Activated CD8-positive, alpha-beta memory T cell treated with anti-CD3 and anti-CD28 coated beads for 48 hours (primary cell): ENCODE results near the gene TOMM70.
"Not testable (repeated sequence)": the region's sequence is repeated elsewhere in the genome, so short reads cannot be mapped to it uniquely, and the experiment has no call there.

Experiments
- DNase-seq, 3 experiments: peaks; one replicate each; pipeline ENCODE4 v3.0.0-alpha.2; 2020; ENCODE audit warnings: low read depth in 2 of 3, low spot score in 2 of 3

TOMM70 gene

GRCh38 chr3:100366424-100366823 is 34.5 kb downstream of the TOMM70 start:
- no peak for DNase-seq

GRCh38 chr3:100364421-100364820 is 36.5 kb downstream of the TOMM70 start:
- DNase-seq: no peak

- no peak for DNase-seq
Measured at GRCh38 chr3:100361897-100362296, 39.0 kb downstream of the TOMM70 start.

- DNase-seq: no peak
Measured at GRCh38 chr3:100360757-100361496, 40.0 kb downstream of the TOMM70 start.

GRCh38 chr3:100359035-100359434 is 41.9 kb downstream of the TOMM70 start:
- no peak for DNase-seq

- no peak for DNase-seq
Measured at GRCh38 chr3:100358413-100358812, 42.5 kb downstream of the TOMM70 start.

GRCh38 chr3:100354850-100355249 is 46.0 kb downstream of the TOMM70 start:
- DNase-seq: no peak

- no peak for DNase-seq
Measured at GRCh38 chr3:100352296-100353231, 48.3 kb downstream of the TOMM70 start.

DNA sequence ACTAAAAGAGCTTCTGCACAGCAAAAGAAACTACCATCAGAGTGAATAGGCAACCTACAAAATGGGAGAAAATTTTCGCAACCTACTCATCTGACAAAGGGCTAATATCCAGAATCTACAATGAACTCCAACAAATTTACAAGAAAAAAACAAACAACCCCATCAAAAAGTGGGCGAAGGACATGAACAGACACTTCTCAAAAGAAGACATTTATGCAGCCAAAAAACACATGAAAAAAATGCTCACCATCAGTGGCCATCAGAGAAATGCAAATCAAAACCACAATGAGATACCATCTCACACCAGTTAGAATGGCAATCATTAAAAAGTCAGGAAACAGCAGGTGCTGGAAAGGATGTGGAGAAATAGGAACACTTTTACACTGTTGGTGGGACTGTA is 49.1 kb downstream of the TOMM70 start:
- not testable (repeated sequence) for DNase-seq

DNA sequence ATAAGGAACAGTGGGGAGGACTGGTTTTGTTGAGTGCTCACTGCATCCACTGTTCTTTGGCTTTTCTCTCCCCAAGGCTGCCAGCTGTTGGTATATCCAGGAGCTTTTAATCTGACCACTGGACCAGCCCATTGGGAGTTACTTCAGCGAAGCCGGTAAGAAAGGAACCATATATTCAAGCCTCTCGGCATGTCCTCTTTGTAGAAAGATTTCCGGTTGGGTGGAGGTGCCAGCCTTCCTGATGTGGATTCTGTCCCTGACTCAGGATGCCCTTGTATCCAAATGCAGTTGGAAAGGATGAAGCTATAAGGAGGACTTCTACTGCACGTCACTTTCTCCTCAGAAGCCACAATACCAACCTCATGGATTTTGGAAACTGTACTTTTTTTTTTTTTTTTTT is 52.2 kb downstream of the TOMM70 start:
- DNase-seq: no peak

DNA sequence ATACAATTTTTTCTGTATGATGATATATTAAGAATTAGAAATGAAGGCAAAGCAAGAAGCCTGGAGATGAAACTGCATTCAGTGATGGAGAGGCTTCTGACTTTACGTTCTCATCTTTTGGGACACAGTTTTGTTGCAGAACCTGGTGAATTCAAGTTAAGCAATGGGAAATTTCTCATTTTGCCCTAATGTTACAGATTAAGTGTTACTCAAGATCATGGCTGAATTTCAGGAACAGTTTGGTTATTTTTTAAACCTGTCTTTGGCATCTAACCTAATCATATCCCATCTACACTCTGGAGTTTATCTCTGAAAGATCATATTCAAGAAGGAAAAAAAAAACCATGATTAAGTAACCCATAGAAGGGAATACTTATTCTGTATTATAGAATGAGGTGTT is 60.4 kb downstream of the TOMM70 start:
- no peak for DNase-seq

GRCh38 chr3:100339786-100340185 is 61.1 kb downstream of the TOMM70 start:
- no peak for DNase-seq

GRCh38 chr3:100338911-100339310 is 62.0 kb downstream of the TOMM70 start:
- DNase-seq: no peak

DNA sequence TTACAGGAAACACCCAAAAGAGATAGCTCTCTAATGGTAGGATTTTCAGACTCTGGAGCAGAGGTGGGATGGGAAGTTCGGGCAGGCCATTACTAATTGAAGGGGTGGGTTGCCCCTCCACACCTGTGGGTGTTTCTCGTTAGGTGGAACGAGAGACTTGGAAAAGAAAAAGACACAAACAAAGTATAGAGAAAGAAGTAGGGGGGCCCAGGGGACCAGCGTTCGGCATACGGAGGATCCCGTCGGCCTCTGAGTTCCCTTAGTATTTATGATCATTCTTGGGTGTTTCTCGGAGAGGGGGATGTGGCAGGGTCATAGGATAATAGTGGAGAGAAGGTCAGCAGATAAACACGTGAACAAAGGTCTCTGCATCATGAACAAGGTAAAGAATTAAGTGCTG is 64.7 kb downstream of the TOMM70 start:
- DNase-seq: not testable (repeated sequence)

- peak in 1 of 3 experiments; percentile 23 for DNase-seq
Measured at GRCh38 chr3:100335434-100335833, 65.5 kb downstream of the TOMM70 start.

DNA sequence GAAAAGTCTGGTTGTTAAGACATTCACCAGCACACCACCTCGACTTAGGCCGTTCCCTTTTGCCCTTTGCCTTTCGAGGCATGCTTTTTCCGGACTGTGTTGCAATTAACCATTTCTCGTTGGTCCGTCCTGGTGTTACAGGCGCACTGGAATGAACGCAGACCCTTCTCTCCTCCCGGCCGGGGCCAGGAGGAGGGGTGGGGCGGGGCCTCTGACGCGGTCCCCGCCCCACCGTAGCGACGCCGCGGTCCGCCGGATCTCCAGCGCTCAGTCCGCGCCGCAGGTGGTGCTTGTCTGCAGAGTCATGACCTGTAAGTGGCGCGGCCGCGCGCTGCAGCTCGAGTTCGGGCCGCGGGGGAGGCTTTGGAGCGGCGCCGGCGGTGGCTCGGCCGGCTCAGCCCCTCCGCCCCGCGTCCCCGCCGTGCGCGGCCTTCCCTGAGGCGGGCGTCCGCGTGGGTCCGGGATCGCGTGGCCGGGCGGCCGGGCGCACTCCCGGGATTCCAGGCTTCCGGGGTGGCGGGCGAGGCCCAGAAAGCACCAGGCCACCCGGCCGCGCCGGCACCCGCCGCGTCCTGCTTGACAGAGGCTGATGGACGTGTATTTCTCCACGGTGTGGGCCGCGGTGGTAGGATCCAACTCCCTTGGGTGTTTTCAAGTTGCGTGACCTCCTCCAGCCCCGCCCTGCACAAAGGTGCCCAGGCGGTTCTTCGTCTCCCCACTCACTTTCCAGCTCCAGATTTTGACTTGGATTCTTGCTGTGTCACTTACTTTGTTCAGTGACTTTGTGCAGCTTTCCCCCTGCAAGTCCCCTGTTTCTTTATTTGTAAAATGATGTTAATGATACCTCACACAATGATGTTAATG is 66.2 kb downstream of the TOMM70 start, which contains the start of gene NIT2:
Gene NIT2 (plus strand): TSS at position 270 of the 864 bp plus-strand sequence. CDS start 35 bp downstream, at position 305.
- DNase-seq: peak; percentile 58 to 67 (median 63)

- no peak for DNase-seq
Measured at GRCh38 chr3:100333970-100334487, 66.9 kb downstream of the TOMM70 start.

GRCh38 chr3:100333051-100333450 is 67.8 kb downstream of the TOMM70 start:
- no peak for DNase-seq

GRCh38 chr3:100331660-100332059 is 69.2 kb downstream of the TOMM70 start:
- DNase-seq: no peak

DNA sequence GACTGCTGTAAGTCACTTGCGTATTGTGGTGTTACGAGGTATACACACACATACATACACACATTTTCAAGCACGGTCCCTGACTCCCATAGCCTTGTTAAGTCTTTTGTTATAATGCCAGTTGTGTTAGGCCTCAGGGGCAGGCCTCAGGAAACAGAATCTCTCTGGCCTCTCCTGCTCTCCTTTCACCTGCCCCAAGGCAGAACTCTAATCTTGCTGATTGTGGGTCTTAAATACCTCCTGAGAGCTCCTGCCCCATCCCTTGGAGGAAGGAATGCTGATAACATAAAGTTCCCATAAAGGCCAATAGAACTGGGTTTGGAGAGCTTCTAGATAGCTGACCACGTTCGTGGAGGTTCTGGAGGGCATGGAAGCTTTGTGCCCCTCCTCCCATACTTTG is 70.2 kb downstream of the TOMM70 start:
- DNase-seq: no peak
